Osteoblast (primary cell): ENCODE results near the gene GARRE1. TPM values are rescaled to one million over a fixed set of nuclear protein-coding genes. Genes with fewer than 3 reads are reported as not detected.

Experiments used
- DNase-seq: peaks from one replicate; pipeline ENCODE4 v3.0.0; 2011; ENCODE audit warnings: low spot score, mixed read lengths; ENCODE audit not compliant: insufficient read length; ENCODE audit errors: missing footprints
- H2AFZ ChIP-seq: 2 replicates; pipeline ENCODE4 v1.6.0; 2011; ENCODE audit warnings: mild to moderate bottlenecking, low read length
- H3K27ac ChIP-seq: 2 replicates; pipeline ENCODE4 v1.5.1; 2011; ENCODE audit warnings: mild to moderate bottlenecking, low read depth, low read length, moderate library complexity
- H3K27me3 ChIP-seq: 2 replicates; pipeline ENCODE4 v1.6.0; 2012; ENCODE audit warnings: mild to moderate bottlenecking, control low read depth, inconsistent platforms, low read length, moderate library complexity; ENCODE audit not compliant: insufficient read depth
- H3K36me3 ChIP-seq: 2 replicates; pipeline ENCODE4 v1.5.1; 2011; ENCODE audit warnings: mild to moderate bottlenecking, low read length, control low read depth, moderate library complexity; ENCODE audit not compliant: insufficient read depth
- H3K4me1 ChIP-seq: 2 replicates; pipeline ENCODE4 v1.5.1; 2011; ENCODE audit warnings: mild to moderate bottlenecking, low read length, control low read depth, moderate library complexity; ENCODE audit not compliant: insufficient read depth
- H3K4me2 ChIP-seq: 2 replicates; pipeline ENCODE4 v1.6.0; 2011; ENCODE audit warnings: mild to moderate bottlenecking, low read length; ENCODE audit not compliant: insufficient read depth
- H3K4me3 ChIP-seq: fragments of 200-600 bp; sonication (generic); 3 replicates; pipeline ENCODE4 v1.5.1; 2012; ENCODE audit warnings: mild to moderate bottlenecking, low read length, inconsistent platforms; ENCODE audit not compliant: insufficient read depth
- H3K79me2 ChIP-seq: 2 replicates; pipeline ENCODE4 v1.6.0; 2012; ENCODE audit warnings: mild to moderate bottlenecking, low read length, control low read depth, inconsistent platforms; ENCODE audit not compliant: insufficient read depth
- H3K9me3 ChIP-seq: 2 replicates; pipeline ENCODE4 v1.5.1; 2011; ENCODE audit warnings: low read depth, low read length, control low read depth
- H4K20me1 ChIP-seq: 2 replicates; pipeline ENCODE4 v1.6.0; 2012; ENCODE audit warnings: mild to moderate bottlenecking, low read length, control low read depth; ENCODE audit not compliant: insufficient read depth
- CTCF ChIP-seq: IDR thresholded peaks from 2 replicates; pipeline ENCODE4 v1.5.1; 2011; ENCODE audit warnings: mild to moderate bottlenecking, low read depth, low read length, moderate library complexity; ENCODE audit errors: extremely low read depth
- total RNA-seq: library from RNA; depleted of rRNA; stranded (reverse); fragments of >200 nt; gene quantifications from 2 replicates; pipeline ENCODE4 v1.2.3, GENCODE V29; 2012

The GARRE1 gene
- total RNA-seq, 1 donor: 25.0 TPM

DNA sequence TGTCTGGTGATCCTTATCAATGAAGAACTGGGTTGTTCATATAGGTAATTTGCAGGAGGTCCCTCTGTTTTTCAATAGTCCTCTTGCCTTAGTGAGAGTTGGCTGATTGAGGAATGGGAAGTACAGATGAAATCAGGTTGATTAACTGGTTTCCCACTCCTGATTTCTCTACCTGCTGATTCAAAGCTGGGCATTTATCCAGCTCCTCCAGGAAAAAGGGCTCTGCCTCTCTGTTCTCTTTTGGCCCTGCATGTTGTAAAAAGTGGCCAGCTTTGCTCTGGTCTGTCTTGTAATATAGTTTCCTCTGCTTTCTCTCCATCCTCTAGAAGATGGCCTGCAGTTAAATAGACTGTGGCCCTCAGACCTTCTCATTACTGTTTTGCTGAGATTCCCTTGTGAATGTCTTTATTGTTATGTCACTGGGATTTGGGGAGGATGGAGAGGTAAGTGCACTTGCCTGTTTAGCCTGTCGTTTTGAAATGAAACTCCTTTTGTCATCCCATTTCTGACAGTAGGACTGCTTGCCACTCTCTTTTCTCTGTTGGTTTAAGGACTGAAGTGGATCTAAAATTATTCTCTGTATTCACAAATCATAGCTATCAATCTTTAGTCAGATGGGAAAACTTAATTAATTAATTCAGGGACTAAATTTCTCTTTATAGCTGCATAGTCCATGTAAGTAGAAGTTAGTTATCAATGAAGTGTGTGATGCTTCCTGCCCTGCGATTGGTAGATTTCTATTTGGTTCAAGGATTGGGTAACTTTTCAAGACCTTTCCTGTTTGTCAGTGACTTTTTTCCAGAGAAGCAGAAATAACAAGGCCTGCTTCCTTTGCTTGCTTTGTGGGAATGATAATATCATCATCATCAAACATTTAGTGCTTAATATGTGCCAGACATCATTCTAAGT, 28.5 kb downstream of the GARRE1 start:
- H3K27me3 ChIP-seq: no peaks in the 10 kb centered on the region
- no peaks in the 10 kb centered on the region for H3K4me1 ChIP-seq
- no peak for TF ChIP-seq CTCF
- H3K79me2 ChIP-seq: peaks cover 71% of the 10 kb centered on the region
- H3K36me3 ChIP-seq: peaks cover 10% of the 10 kb centered on the region
- H3K9me3 ChIP-seq: no peaks in the 10 kb centered on the region
- H3K4me2 ChIP-seq: no peak overlapping the region
- H4K20me1 ChIP-seq: no peaks in the 10 kb centered on the region
- no peak overlapping the region for H2AFZ ChIP-seq
- DNase-seq: peak; percentile 61
- no peak overlapping the region for H3K4me3 ChIP-seq
- no peak overlapping the region for H3K27ac ChIP-seq

DNA sequence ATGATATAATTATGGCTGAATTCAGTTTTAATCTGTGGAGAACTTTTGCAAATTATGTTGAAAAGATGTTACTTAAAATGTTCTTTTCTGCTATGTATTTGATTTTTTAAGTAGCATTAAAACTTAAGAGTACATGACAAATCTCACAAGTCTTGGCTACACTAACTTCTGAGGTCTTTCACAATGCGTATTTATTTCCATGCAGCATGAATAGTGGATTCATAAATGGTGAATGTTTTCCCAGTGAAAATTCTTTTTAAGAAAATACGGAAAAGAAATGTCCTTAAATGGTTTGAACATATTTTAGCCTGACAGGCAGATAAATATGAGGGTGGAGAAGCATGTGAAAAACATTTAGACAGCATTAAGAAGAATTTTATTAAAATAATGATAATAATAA, 30.2 kb downstream of the GARRE1 start:
- Histone ChIP-seq H3K9me3 (no peaks in the 10 kb centered on the region), H3K36me3 (peaks cover 5% of the 10 kb centered on the region), H3K4me3 (no peak overlapping the region), H3K79me2 (peaks cover 66% of the 10 kb centered on the region), H3K27me3 (no peaks in the 10 kb centered on the region), H3K27ac (no peak overlapping the region), H4K20me1 (no peaks in the 10 kb centered on the region), H3K4me1 (no peaks in the 10 kb centered on the region), H3K4me2 (no peak overlapping the region), H2AFZ (no peak overlapping the region)
- no peak for TF ChIP-seq CTCF
- no peak for DNase-seq

DNA sequence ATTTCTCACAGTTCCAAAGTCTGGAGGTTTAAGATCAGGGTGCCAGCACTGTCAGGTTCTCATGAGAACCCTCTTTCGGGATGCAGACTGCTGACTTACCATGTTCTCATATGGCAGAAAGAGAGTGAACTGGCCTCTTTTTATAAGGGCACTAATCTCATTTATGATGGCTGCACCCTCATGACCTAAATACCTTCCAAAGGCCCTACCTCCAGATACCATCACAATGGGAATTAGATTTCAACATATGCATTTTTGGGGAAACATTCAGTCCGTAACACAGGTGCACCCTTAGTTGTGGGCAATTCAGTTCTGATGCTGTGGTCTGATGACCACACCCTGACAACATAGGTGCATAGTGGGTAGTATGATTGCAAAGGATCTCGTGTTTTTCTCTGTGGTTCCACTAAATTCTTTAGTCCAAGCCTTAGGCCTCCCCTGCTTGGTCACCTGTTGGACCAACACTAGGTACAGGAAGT, 33.3 kb downstream of the GARRE1 start:
- Histone ChIP-seq H4K20me1 (no peaks in the 10 kb centered on the region), H2AFZ (no peak overlapping the region), H3K4me3 (no peak overlapping the region), H3K4me2 (no peak overlapping the region), H3K27ac (no peak overlapping the region), H3K79me2 (peaks cover 43% of the 10 kb centered on the region), H3K4me1 (peaks cover 1% of the 10 kb centered on the region), H3K9me3 (no peaks in the 10 kb centered on the region), H3K27me3 (no peaks in the 10 kb centered on the region), H3K36me3 (peaks cover 5% of the 10 kb centered on the region)
- no peak for TF ChIP-seq CTCF
- no peak for DNase-seq

DNA sequence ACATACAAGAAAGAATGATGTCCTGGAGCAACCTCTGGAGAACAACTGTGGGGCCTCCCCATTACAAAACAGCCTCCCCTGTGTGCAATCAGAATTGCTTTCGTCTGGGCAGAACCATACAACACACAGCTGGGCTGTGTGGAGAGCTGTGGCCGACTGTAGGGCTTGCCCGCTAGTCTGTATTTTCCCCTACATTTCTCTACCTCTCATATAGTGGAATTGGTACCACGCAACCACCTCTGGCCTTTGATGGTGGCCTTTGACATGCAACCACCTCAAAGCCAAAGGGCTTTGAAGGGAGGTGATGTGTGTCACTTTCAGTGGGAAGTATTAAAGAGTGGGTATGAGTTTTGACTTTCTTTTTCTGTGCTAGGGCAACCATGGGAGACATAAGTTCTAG, 34.0 kb downstream of the GARRE1 start:
- no peak overlapping the region for H3K27ac ChIP-seq
- H3K4me1 ChIP-seq: peaks cover 8% of the 10 kb centered on the region
- H3K27me3 ChIP-seq: no peaks in the 10 kb centered on the region
- H3K4me3 ChIP-seq: no peak overlapping the region
- no peak for DNase-seq
- no peak for TF ChIP-seq CTCF
- peaks cover 5% of the 10 kb centered on the region for H3K36me3 ChIP-seq
- no peak overlapping the region for H2AFZ ChIP-seq
- H4K20me1 ChIP-seq: no peaks in the 10 kb centered on the region
- peaks cover 36% of the 10 kb centered on the region for H3K79me2 ChIP-seq
- no peak overlapping the region for H3K4me2 ChIP-seq
- no peaks in the 10 kb centered on the region for H3K9me3 ChIP-seq
